Stimulated activated CD4-positive, alpha-beta T cell treated with anti-CD3 and anti-CD28 coated beads, Interleukin-15, amount 100 ng/mL, for 48 hours (primary cell): ENCODE results near the gene TPRX1.
A peak's percentile ranks its signal among the peaks of the same experiment; 100 is the strongest.
"Not testable (repeated sequence)": the region's sequence is repeated elsewhere in the genome, so short reads cannot be mapped to it uniquely, and the experiment has no call there.

ENCODE experiments used
- DNase-seq, 2 donors: peaks; one replicate each; pipeline ENCODE4 v3.0.0-alpha.2; 2020; ENCODE audit warnings: low read depth in 2 of 2

TPRX1 gene

GRCh38 chr19:47801270-47801669, 3.1 kb downstream of the TPRX1 start:
- no peak for DNase-seq

GRCh38 chr19:47798904-47799266, 5.5 kb downstream of the TPRX1 start:
- no peak for DNase-seq

GRCh38 chr19:47797996-47798903, 6.1 kb downstream of the TPRX1 start:
- DNase-seq, result no peak

- no peak for DNase-seq
Observed at GRCh38 chr19:47796785-47797184, 7.6 kb downstream of the TPRX1 start.

GRCh38 chr19:47794526-47794925, 9.8 kb downstream of the TPRX1 start:
- no peak for DNase-seq

GRCh38 chr19:47792616-47793015, 11.7 kb downstream of the TPRX1 start:
- DNase-seq, result no peak

GRCh38 chr19:47790398-47790814, 13.9 kb downstream of the TPRX1 start:
- DNase-seq, result peak; percentile 78 to 86

GRCh38 chr19:47789811-47790210, 14.5 kb downstream of the TPRX1 start:
- not testable (repeated sequence) for DNase-seq

- not testable (repeated sequence) for DNase-seq
Observed at GRCh38 chr19:47787307-47787706, 17.0 kb downstream of the TPRX1 start.

- DNase-seq, result no peak
Observed at GRCh38 chr19:47786566-47786965, 17.8 kb downstream of the TPRX1 start.

GRCh38 chr19:47781590-47782262, 22.6 kb downstream of the TPRX1 start:
- DNase-seq, result no peak

- no peak for DNase-seq
Observed at GRCh38 chr19:47780215-47780551, 24.2 kb downstream of the TPRX1 start.

GRCh38 chr19:47779524-47780214, 24.7 kb downstream of the TPRX1 start:
- no peak for DNase-seq

GRCh38 chr19:47778954-47779351, 25.4 kb downstream of the TPRX1 start:
- no peak for DNase-seq

GRCh38 chr19:47778049-47778953, 26.1 kb downstream of the TPRX1 start, which contains the start of gene SELENOW:
Gene SELENOW, plus strand, starts transcription at chr19:47778703. Its CDS starts 83 bp downstream, at chr19:47778786.
- peak; percentile 63 to 67 for DNase-seq

GRCh38 chr19:47777245-47778048, 26.9 kb downstream of the TPRX1 start:
- not testable (repeated sequence) for DNase-seq

GRCh38 chr19:47776568-47776967, 27.8 kb downstream of the TPRX1 start:
- no peak for DNase-seq

GRCh38 chr19:47771291-47771690, 33.1 kb downstream of the TPRX1 start:
- DNase-seq, result not testable (repeated sequence)

- DNase-seq, result no peak
Observed at GRCh38 chr19:47769534-47769933, 34.8 kb downstream of the TPRX1 start.

GRCh38 chr19:47768604-47769003, 35.7 kb downstream of the TPRX1 start:
- DNase-seq, result no peak

- no peak for DNase-seq
Observed at GRCh38 chr19:47767349-47767748, 37.0 kb downstream of the TPRX1 start.
